Tibial nerve (tissue), 4 donors: ENCODE results near the gene CIAO1. TPM values are rescaled to one million over a fixed set of nuclear protein-coding genes. Genes with fewer than 3 reads are reported as not detected.
A peak's percentile ranks its signal among the peaks of the same experiment; 100 is the strongest.

Experiments used
- DNase-seq, 2 donors: peaks; one replicate each; pipeline ENCODE4 v3.0.0-alpha.2; 2019; ENCODE audit warnings: low spot score in 2 of 2
- H3K27ac ChIP-seq, 4 donors: fragments of 200-600 bp; sonication (generic) in 3 of 4; one replicate each; pipeline ENCODE4 v1.5.1; 2017 to 2019; ENCODE audit warnings: mild to moderate bottlenecking in 1 of 4
- H3K27me3 ChIP-seq, 2 donors: fragments of 200-600 bp; sonication (generic) in 1 of 2; one replicate each; pipeline versions ENCODE4 v1.5.1 to v1.6.0; 2017 to 2019
- H3K36me3 ChIP-seq, 3 donors: fragments of 200-600 bp; sonication (generic); one replicate each; pipeline ENCODE4 v1.5.1; 2018 to 2019
- H3K4me1 ChIP-seq, 4 donors: fragments of 200-600 bp; sonication (generic) in 3 of 4; one replicate each; pipeline ENCODE4 v1.5.1; 2017 to 2019
- H3K4me3 ChIP-seq, 4 donors: fragments of 200-600 bp; sonication (generic) in 3 of 4; one replicate each; pipeline ENCODE4 v1.5.1; 2017 to 2019; ENCODE audit warnings: mild to moderate bottlenecking in 1 of 4, moderate library complexity in 1 of 4
- H3K9me3 ChIP-seq, 4 donors: fragments of 200-600 bp; sonication (generic) in 3 of 4; one replicate each; pipeline ENCODE4 v1.5.1; 2017 to 2019
- CTCF ChIP-seq, 5 experiments: fragments of 200-600 bp in 3 of 5; fragments of 450-650 bp in 2 of 5; sonication (generic) in 3 of 5; IDR thresholded peaks; one replicate each; pipeline ENCODE4 v1.5.1; 2016 to 2019; ENCODE audit warnings: antibody characterized with exemption in 5 of 5, mild to moderate bottlenecking in 3 of 5, moderate library complexity in 2 of 5
- EP300 ChIP-seq, 2 donors: sonication (generic); formaldehyde crosslinking; IDR thresholded peaks; one replicate each; pipeline ENCODE4 v1.6.1; 2017; ENCODE audit warnings: antibody characterized with exemption in 2 of 2, mild to moderate bottlenecking in 1 of 2
- POLR2A ChIP-seq, 2 donors: fragments of 450-650 bp; IDR thresholded peaks; one replicate each; pipeline ENCODE4 v1.6.1; 2017; ENCODE audit warnings: antibody characterized with exemption in 2 of 2, mild to moderate bottlenecking in 2 of 2, moderate library complexity in 2 of 2
- WGBS, 2 donors: methylation state at CpG; one replicate each; pipeline ENCODE4 v1.1.5; 2018; 5-methylcytosine and 5-hydroxymethylcytosine counted together
- total RNA-seq, 4 donors: library from RNA; depleted of rRNA; stranded (reverse); fragments of >200 nt; gene quantifications; one replicate each; pipeline ENCODE4 v1.1.0, GENCODE V29; 2016

The CIAO1 gene
- total RNA-seq, 4 donors from 2014 or later: 132 to 172 (median 151) TPM

- Histone ChIP-seq H3K27ac (peak overlapping the region in 2 of 4 donors; percentile 46 to 64), H3K9me3 (no peaks in the 10 kb centered on the region), H3K36me3 (no peaks in the 10 kb centered on the region), H3K27me3 (no peaks in the 10 kb centered on the region), H3K4me3 (no peak overlapping the region), H3K4me1 (peaks cover 0 to 61% (median 12%) of the 10 kb centered on the region in 4 donors)
- 69 to 79% methylated on average over 8 of the region's 8 CpGs for WGBS, 2 donors
- DNase-seq: no peak
- TF ChIP-seq POLR2A (IDR thresholded peaks at IDR 0.05) (no peak), EP300 (IDR thresholded peaks at IDR 0.05) (no peak), CTCF (IDR thresholded peaks at IDR 0.05) (no peak)
Measured at GRCh38 chr2:96245609-96246390, 20.2 kb upstream of the CIAO1 start.

GRCh38 chr2:96247009-96247408 lies 19.0 kb upstream of the CIAO1 start:
- no peak for DNase-seq
- H3K27ac ChIP-seq: no peak overlapping the region
- no peak overlapping the region for H3K4me3 ChIP-seq
- TF ChIP-seq POLR2A (IDR thresholded peaks at IDR 0.05): no peak
- TF ChIP-seq CTCF (IDR thresholded peaks at IDR 0.05): no peak
- no peak for TF ChIP-seq EP300 (IDR thresholded peaks at IDR 0.05)
- 73 to 76% methylated on average over 3 of the region's 3 CpGs for WGBS, 2 donors
- no peaks in the 10 kb centered on the region for H3K9me3 ChIP-seq
- H3K36me3 ChIP-seq: peaks cover 0 to 5% (median 0%) of the 10 kb centered on the region in 3 donors
- no peaks in the 10 kb centered on the region for H3K27me3 ChIP-seq
- H3K4me1 ChIP-seq: peaks cover 0 to 61% (median 11%) of the 10 kb centered on the region in 4 donors

- Histone ChIP-seq H3K27ac (no peak overlapping the region), H3K27me3 (no peaks in the 10 kb centered on the region), H3K36me3 (peaks cover 0 to 14% (median 4%) of the 10 kb centered on the region in 3 donors), H3K4me3 (no peak overlapping the region), H3K9me3 (no peaks in the 10 kb centered on the region), H3K4me1 (peaks cover 0 to 55% (median 11%) of the 10 kb centered on the region in 4 donors)
- 73 to 78% methylated on average over 5 of the region's 5 CpGs for WGBS, 2 donors
- DNase-seq: no peak
- TF ChIP-seq POLR2A (IDR thresholded peaks at IDR 0.05): no peak
- TF ChIP-seq EP300 (IDR thresholded peaks at IDR 0.05): no peak
- TF ChIP-seq CTCF (IDR thresholded peaks at IDR 0.05): no peak
Measured at GRCh38 chr2:96247896-96248295, 18.1 kb upstream of the CIAO1 start.

GRCh38 chr2:96248624-96249023 lies 17.4 kb upstream of the CIAO1 start:
- H3K9me3 ChIP-seq: no peaks in the 10 kb centered on the region
- DNase-seq: no peak
- no peaks in the 10 kb centered on the region for H3K27me3 ChIP-seq
- H3K4me1 ChIP-seq: peaks cover 0 to 54% (median 11%) of the 10 kb centered on the region in 4 donors
- 82 to 84% methylated on average over 4 of the region's 4 CpGs for WGBS, 2 donors
- no peak overlapping the region for H3K4me3 ChIP-seq
- H3K36me3 ChIP-seq: peaks cover 0 to 21% (median 11%) of the 10 kb centered on the region in 3 donors
- peak overlapping the region in 1 of 4 donors; percentile 11 for H3K27ac ChIP-seq
- TF ChIP-seq CTCF (IDR thresholded peaks at IDR 0.05) (no peak), EP300 (IDR thresholded peaks at IDR 0.05) (no peak), POLR2A (IDR thresholded peaks at IDR 0.05) (no peak)

GRCh38 chr2:96249654-96250053 lies 16.4 kb upstream of the CIAO1 start:
- TF ChIP-seq EP300 (IDR thresholded peaks at IDR 0.05) (peak in 1 of 2 donors; percentile 7), POLR2A (IDR thresholded peaks at IDR 0.05) (no peak)
- WGBS, 2 donors: 71 to 87% methylated on average over 9 of the region's 9 CpGs
- peak overlapping the region in 2 of 4 donors; percentile 14 to 82 for H3K27ac ChIP-seq
- H3K27me3 ChIP-seq: no peaks in the 10 kb centered on the region
- H3K9me3 ChIP-seq: no peaks in the 10 kb centered on the region
- H3K36me3 ChIP-seq: peaks cover 0 to 31% (median 15%) of the 10 kb centered on the region in 3 donors
- no peak overlapping the region for H3K4me3 ChIP-seq
- peaks cover 0 to 64% (median 11%) of the 10 kb centered on the region in 4 donors for H3K4me1 ChIP-seq
- DNase-seq: peak in 1 of 2 donors; percentile 63
